Hepatocyte (in vitro differentiated cells): Measurements from ENCODE around the gene KPNA3. TPM values are rescaled to one million over a fixed set of nuclear protein-coding genes. Genes with fewer than 3 reads are reported as not detected.

ENCODE experiments used
- DNase-seq: peaks from one replicate; pipeline ENCODE4 v3.0.0-alpha.2; 2016; ENCODE audit warnings: low spot score
- H2AFZ ChIP-seq: fragments of 200-600 bp; sonication (generic); 2 replicates; pipeline ENCODE4 v1.6.0; 2016; ENCODE audit warnings: antibody characterized with exemption, mild to moderate bottlenecking
- H3K27ac ChIP-seq: fragments of 200-600 bp; sonication (generic); 2 replicates; pipeline ENCODE4 v1.5.1; 2016; ENCODE audit warnings: mild to moderate bottlenecking
- H3K27me3 ChIP-seq: fragments of 200-600 bp; sonication (generic); 2 replicates; pipeline ENCODE4 v1.6.1; 2016
- H3K36me3 ChIP-seq: fragments of 200-600 bp; sonication (generic); replicated peaks from 2 replicates; pipeline ENCODE4 v1.5.1; 2016; ENCODE audit warnings: low read depth; ENCODE audit not compliant: insufficient read depth
- H3K4me1 ChIP-seq: fragments of 200-600 bp; sonication (generic); 2 replicates; pipeline ENCODE4 v1.5.1; 2016; ENCODE audit warnings: mild to moderate bottlenecking, moderate library complexity; ENCODE audit not compliant: insufficient read depth
- H3K4me2 ChIP-seq: fragments of 200-600 bp; sonication (generic); 2 replicates; pipeline ENCODE4 v1.6.0; 2016
- H3K4me3 ChIP-seq: fragments of 200-600 bp; sonication (generic); 2 replicates; pipeline ENCODE4 v1.5.1; 2016; ENCODE audit warnings: mild to moderate bottlenecking
- H3K79me2 ChIP-seq: fragments of 200-600 bp; sonication (generic); 2 replicates; pipeline ENCODE4 v1.6.0; 2017; ENCODE audit warnings: mild to moderate bottlenecking
- H3K9me2 ChIP-seq: fragments of 200-600 bp; sonication (generic); replicated peaks from 2 replicates; pipeline ENCODE4 v1.6.0; 2017; ENCODE audit warnings: mild to moderate bottlenecking; ENCODE audit not compliant: insufficient read depth
- H3K9me3 ChIP-seq: fragments of 200-600 bp; sonication (generic); 2 replicates; pipeline ENCODE4 v1.5.1; 2016; ENCODE audit warnings: low read depth, mild to moderate bottlenecking
- H4K20me1 ChIP-seq: fragments of 200-600 bp; sonication (generic); 2 replicates; pipeline ENCODE4 v1.6.0; 2016; ENCODE audit warnings: mild to moderate bottlenecking; ENCODE audit not compliant: insufficient read depth, poor library complexity, severe bottlenecking
- CTCF ChIP-seq: fragments of 200-600 bp; sonication (generic); IDR thresholded peaks from 2 replicates; pipeline ENCODE4 v1.5.1; 2016; ENCODE audit warnings: antibody characterized with exemption, mild to moderate bottlenecking; ENCODE audit not compliant: poor library complexity
- EZH2 ChIP-seq: fragments of 200-600 bp; sonication (generic); IDR thresholded peaks from 2 replicates; pipeline ENCODE4 v1.6.1; 2016; ENCODE audit warnings: antibody characterized with exemption, mild to moderate bottlenecking, borderline replicate concordance
- EZH2phosphoT487 ChIP-seq: fragments of 200-600 bp; sonication (generic); IDR thresholded peaks from one replicate; pipeline ENCODE4 v1.6.1; 2018; ENCODE audit warnings: antibody characterized with exemption, mild to moderate bottlenecking, low read depth, moderate library complexity; ENCODE audit not compliant: unreplicated experiment, severe bottlenecking
- WGBS: methylation state at CpG from one replicate; pipeline ENCODE4 v1.1.6; 2016; ENCODE audit warnings: low lambda C conversion rate; ENCODE audit errors: missing lambda C conversion rate; 5-methylcytosine and 5-hydroxymethylcytosine counted together
- polyA plus RNA-seq: library from polyadenylated mRNA; unstranded; fragments of >200 nt; fragmentation: Nextera tagmentation; extraction: Ambion mirVana; gene quantifications from 2 replicates; pipeline ENCODE4 v1.2.1, GENCODE V29; 2016
- total RNA-seq: library from RNA; depleted of rRNA; stranded (reverse); fragments of >200 nt; gene quantifications from 2 replicates; pipeline ENCODE4 v1.2.3, GENCODE V29; 2014

KPNA3 gene
- total RNA-seq, result 56.8 and 61.8 TPM in 2 replicates
- 25.9 and 41.1 TPM in 2 replicates for polyA plus RNA-seq

DNA sequence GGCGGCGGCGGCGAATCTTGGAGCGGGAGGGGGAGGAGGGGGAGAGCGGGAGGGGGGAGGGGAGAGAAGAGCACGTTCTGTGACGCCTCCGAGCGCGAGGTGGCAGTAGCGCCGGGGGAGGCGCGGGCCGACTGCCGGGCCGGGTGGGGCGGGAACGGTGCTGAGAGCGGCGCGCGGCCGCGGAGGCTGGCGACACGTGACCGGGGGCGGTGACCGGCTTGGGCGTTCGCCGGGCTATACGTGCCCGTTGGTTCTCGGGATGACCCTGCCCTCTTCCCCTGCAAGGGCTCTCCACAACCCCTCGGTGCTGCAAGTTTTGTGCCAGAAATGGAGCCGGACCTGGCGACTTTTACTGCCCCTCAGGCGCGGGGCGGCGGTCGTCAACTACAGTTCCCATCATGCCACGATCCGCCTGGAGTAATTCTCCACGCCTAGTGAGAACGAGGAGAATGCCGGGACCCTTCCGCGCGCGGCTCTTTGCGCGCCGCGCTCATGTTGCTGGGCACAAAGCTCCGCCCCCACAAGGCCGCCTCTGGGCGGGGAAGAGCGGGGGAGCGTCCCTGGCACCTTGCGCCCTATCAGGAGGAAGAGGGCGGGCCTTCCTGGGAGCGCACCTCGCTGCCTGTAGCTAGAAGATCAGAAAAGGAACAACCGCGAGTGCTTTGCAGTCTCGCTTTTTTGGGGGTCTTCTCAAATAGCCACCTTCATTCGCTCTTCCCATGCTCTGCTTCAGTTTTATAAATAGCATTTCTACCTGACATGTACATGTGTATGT lies at the start of gene KPNA3:
Gene KPNA3 (minus strand): TSS at position 133 of the 775 bp plus-strand sequence. CDS start 176 bp downstream, outside the sequence.
- Histone ChIP-seq H3K9me2 (no peaks in the 10 kb centered on the region), H4K20me1 (peaks cover 27% of the 10 kb centered on the region), H3K27ac (peak within 1 kb of the TSS; percentile 94), H3K36me3 (no peaks in the 10 kb centered on the region), H3K79me2 (peaks cover 41% of the 10 kb centered on the region), H2AFZ (peak within 1 kb of the TSS; percentile 81), H3K4me1 (peaks cover 13% of the 10 kb centered on the region), H3K9me3 (no peaks in the 10 kb centered on the region), H3K4me3 (peak within 1 kb of the TSS; percentile 92), H3K4me2 (peak within 1 kb of the TSS; percentile 85), H3K27me3 (no peaks in the 10 kb centered on the region)
- peak; percentile 98 for DNase-seq
- WGBS, result 2% methylated on average over 37 of the region's 71 CpGs
- TF ChIP-seq CTCF (peak; percentile 39), EZH2phosphoT487 (no peak)

GRCh38 chr13:49841964-49842363 lies 49.5 kb upstream of the KPNA3 start:
- H3K9me3 ChIP-seq, result no peaks in the 10 kb centered on the region

GRCh38 chr13:49840675-49841074 lies 48.2 kb upstream of the KPNA3 start:
- Histone ChIP-seq H4K20me1 (no peaks in the 10 kb centered on the region), H3K36me3 (no peaks in the 10 kb centered on the region), H3K27ac (no peak overlapping the region), H3K27me3 (no peaks in the 10 kb centered on the region), H3K4me1 (no peaks in the 10 kb centered on the region), H3K9me2 (no peaks in the 10 kb centered on the region), H3K4me2 (no peak overlapping the region), H2AFZ (no peak overlapping the region), H3K4me3 (no peak overlapping the region), H3K79me2 (no peaks in the 10 kb centered on the region), H3K9me3 (no peaks in the 10 kb centered on the region)
- 98% methylated on average over 3 of the region's 3 CpGs for WGBS
- no peak for DNase-seq
- TF ChIP-seq EZH2phosphoT487 (no peak), CTCF (no peak), EZH2 (no peak)

More at GRCh38 chr13:49841964-49842363, 49.5 kb upstream of the KPNA3 start:
- no peaks in the 10 kb centered on the region for H3K27me3 ChIP-seq
- H4K20me1 ChIP-seq, result no peaks in the 10 kb centered on the region
- no peak overlapping the region for H3K4me3 ChIP-seq
- no peak overlapping the region for H3K4me2 ChIP-seq
- no peaks in the 10 kb centered on the region for H3K36me3 ChIP-seq
- WGBS, result 69% methylated on average over 2 of the region's 2 CpGs
- H2AFZ ChIP-seq, result no peak overlapping the region
- H3K9me2 ChIP-seq, result no peaks in the 10 kb centered on the region
- no peaks in the 10 kb centered on the region for H3K4me1 ChIP-seq
- H3K79me2 ChIP-seq, result no peaks in the 10 kb centered on the region
- no peak overlapping the region for H3K27ac ChIP-seq
- no peak for TF ChIP-seq CTCF
- no peak for TF ChIP-seq EZH2
- TF ChIP-seq EZH2phosphoT487, result no peak
- DNase-seq, result no peak
